ENCODE data around the gene FIS1. TPM values are rescaled to one million over a fixed set of nuclear protein-coding genes. Genes with fewer than 3 reads are reported as not detected.
"Not testable (repeated sequence)": the region's sequence is repeated elsewhere in the genome, so short reads cannot be mapped to it uniquely, and the experiment has no call there.

FIS1 gene
- total and polyA plus RNA-seq, 7 donors = 190 to 443 (median 284) TPM

GRCh38 chr7:101288439-101288838 lies 43.6 kb upstream of the FIS1 start:
- Histone ChIP-seq H3K36me3 (no peaks in the 10 kb centered on the region), H3K4me1 (no peaks in the 10 kb centered on the region), H3K9me3 (no peaks in the 10 kb centered on the region), H3K4me3 (no peak overlapping the region), H3K27ac (no peak overlapping the region), H3K27me3 (peaks cover 3 to 35% (median 14%) of the 10 kb centered on the region in 3 donors)
- no peak for TF ChIP-seq POLR2A (IDR thresholded peaks at IDR 0.05)
- TF ChIP-seq EP300 (IDR thresholded peaks at IDR 0.05) = no peak
- no peak for TF ChIP-seq CTCF (IDR thresholded peaks at IDR 0.05)
- TF ChIP-seq POLR2AphosphoS5 (IDR thresholded peaks at IDR 0.05) = no peak
- 92 to 95% methylated on average over 3 of the region's 3 CpGs for WGBS, 2 donors
- intact Hi-C loops (cut with DNase I) = loop anchor here (10.0 kb wide), 1 partner anchor 74 kb away; the partner anchor contains the start of genes PLOD3 and ZNHIT1
- no peak for DNase-seq

DNA sequence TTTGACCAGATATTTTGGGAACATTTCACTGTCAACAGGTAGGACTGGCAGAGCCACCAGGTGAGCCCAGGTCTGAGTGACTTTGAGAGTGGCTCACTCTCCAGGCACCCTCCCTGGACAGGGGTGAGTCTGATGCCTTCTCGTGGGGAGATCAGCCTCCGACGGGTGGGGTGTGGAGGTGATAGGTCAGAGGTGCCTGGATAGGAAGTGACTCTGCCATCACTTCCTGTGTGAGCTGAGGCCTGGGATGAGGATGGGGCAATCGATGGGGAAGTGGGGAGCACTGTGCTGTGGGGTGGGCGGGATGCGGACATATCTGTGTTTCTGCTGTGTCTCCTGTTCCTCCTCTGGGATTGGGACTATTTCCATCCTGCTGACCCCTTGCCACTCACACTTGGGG lies 42.2 kb upstream of the FIS1 start:
- DNase-seq = no peak
- intact Hi-C loops (cut with DNase I) = loop anchor here (10.0 kb wide), 1 partner anchor 72 kb away; the partner anchor contains the start of genes PLOD3 and ZNHIT1
- Histone ChIP-seq H3K4me3 (no peak overlapping the region), H3K36me3 (no peaks in the 10 kb centered on the region), H3K9me3 (no peaks in the 10 kb centered on the region), H3K27me3 (peaks cover 3 to 22% (median 9%) of the 10 kb centered on the region in 3 donors), H3K27ac (no peak overlapping the region), H3K4me1 (peaks cover 0 to 4% (median 4%) of the 10 kb centered on the region in 4 donors)
- TF ChIP-seq POLR2AphosphoS5 (IDR thresholded peaks at IDR 0.05) (no peak), CTCF (IDR thresholded peaks at IDR 0.05) (no peak), EP300 (IDR thresholded peaks at IDR 0.05) (no peak), POLR2A (IDR thresholded peaks at IDR 0.05) (no peak)
- WGBS, 2 donors = 73 to 74% methylated on average over 6 of the region's 6 CpGs

- H3K27ac ChIP-seq, H3K9me3 ChIP-seq, DNase-seq, H3K4me1 ChIP-seq, H3K36me3 ChIP-seq, H3K4me3 ChIP-seq: not testable (repeated sequence)
- 41 to 80% methylated on average over 3 of the region's 3 CpGs for WGBS, 2 donors
- intact Hi-C loops (cut with DNase I) = loop anchor here (10.0 kb wide), 1 partner anchor 71 kb away; the partner anchor contains the start of genes PLOD3 and ZNHIT1
- peaks cover 0 to 12% (median 3%) of the 10 kb centered on the region in 3 donors for H3K27me3 ChIP-seq
Measured at GRCh38 chr7:101285880-101286279, 41.0 kb upstream of the FIS1 start.

- 84 to 91% methylated on average over 9 of the region's 9 CpGs for WGBS, 2 donors
- intact Hi-C loops (cut with DNase I) = loop anchor here (10.0 kb wide), 1 partner anchor 70 kb away; the partner anchor contains the start of genes PLOD3 and ZNHIT1
- no peak for DNase-seq
- H3K4me3 ChIP-seq = no peak overlapping the region
- no peaks in the 10 kb centered on the region for H3K9me3 ChIP-seq
- H3K27ac ChIP-seq = no peak overlapping the region
- H3K27me3 ChIP-seq = peaks cover 0 to 9% (median 0%) of the 10 kb centered on the region in 3 donors
- H3K4me1 ChIP-seq = peaks cover 0 to 4% (median 4%) of the 10 kb centered on the region in 4 donors
- no peak for TF ChIP-seq CTCF (IDR thresholded peaks at IDR 0.05)
- no peak for TF ChIP-seq EP300 (IDR thresholded peaks at IDR 0.05)
- TF ChIP-seq POLR2AphosphoS5 (IDR thresholded peaks at IDR 0.05) = no peak
- TF ChIP-seq POLR2A (IDR thresholded peaks at IDR 0.05) = no peak
- H3K36me3 ChIP-seq = no peaks in the 10 kb centered on the region
Measured at GRCh38 chr7:101285171-101285570, 40.3 kb upstream of the FIS1 start.

DNA sequence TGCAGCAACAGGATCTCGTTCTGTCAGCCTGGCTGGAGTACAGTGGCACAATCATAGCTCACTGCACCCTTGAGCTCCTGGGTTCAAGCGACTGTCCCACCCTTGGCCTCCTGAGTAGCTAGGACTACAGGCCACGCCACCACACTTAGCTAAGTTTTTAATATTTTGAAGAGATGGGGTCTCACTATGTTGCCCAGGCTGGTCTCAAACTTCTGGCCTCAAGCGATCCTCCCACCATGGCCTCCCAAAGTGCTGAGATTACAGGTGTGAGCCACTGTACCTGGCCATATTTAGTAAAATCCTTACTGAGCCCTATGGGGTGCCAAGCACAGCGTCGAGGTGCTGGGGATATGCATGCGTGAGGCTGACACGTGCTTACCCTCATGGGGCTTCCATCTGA lies 36.0 kb upstream of the FIS1 start:
- intact Hi-C loops (cut with DNase I) = loop anchor here (10.0 kb wide), 1 partner anchor 66 kb away; the partner anchor contains the start of genes PLOD3 and ZNHIT1
- H3K36me3 ChIP-seq, H3K9me3 ChIP-seq, H3K4me1 ChIP-seq, H3K27ac ChIP-seq, DNase-seq, H3K4me3 ChIP-seq: not testable (repeated sequence)
- peaks cover 0 to 25% (median 0%) of the 10 kb centered on the region in 3 donors for H3K27me3 ChIP-seq
- WGBS, 2 donors = 90 to 91% methylated on average over 8 of the region's 8 CpGs
